ENCODE results near the gene CACFD1. TPM values are rescaled to one million over a fixed set of nuclear protein-coding genes. Genes with fewer than 3 reads are reported as not detected.

CACFD1 gene
- total and polyA plus RNA-seq, 2 donors (not counting 3 experiments of a cell fraction or from before 2014, with no cell fraction given) = 9.7 to 11.5 TPM

DNA sequence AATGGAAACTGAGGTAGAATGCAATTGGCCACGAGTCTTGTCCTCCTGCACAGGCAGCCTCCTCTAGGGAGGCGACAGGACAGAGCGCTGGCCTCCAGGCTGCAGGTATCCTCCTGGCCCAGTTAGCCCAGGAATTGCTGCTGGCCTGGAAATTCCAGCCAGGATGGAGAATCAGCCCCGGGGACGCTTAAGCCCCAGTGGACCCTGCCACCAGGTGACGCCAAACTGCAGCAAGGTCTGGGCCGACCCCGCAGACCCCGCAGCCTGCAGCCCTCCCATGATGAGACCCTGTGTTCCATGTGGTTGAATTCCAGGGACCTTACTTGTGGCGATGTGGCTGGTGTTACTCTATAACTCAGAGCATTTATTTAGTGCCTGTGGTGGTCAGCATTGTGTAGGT, 7.3 kb downstream of the CACFD1 start:
- no peak overlapping the region for H2AFZ ChIP-seq (ENCODE audit: low read depth, low read length)
- ChIA-PET CTCF (interaction anchor here (1.1 kb wide), 1 partner anchor 19 kb away, joined by 4 read pairs; no protein-coding TSS in a partner anchor), POLR2A (no interaction called here)
- H3K4me1 ChIP-seq (ENCODE audit: control insufficient read depth, extremely low read depth, insufficient read depth, low read length) = no peaks in the 10 kb centered on the region
- dilution Hi-C loops (cut with MboI; ENCODE audit: extremely low pct_ligation_motif_present, low sequenced_read_pairs) = no loop called here
- H3K9me3 ChIP-seq (replicated peaks; ENCODE audit: control insufficient read depth, insufficient read depth, low read length) = no peaks in the 10 kb centered on the region
- FAIRE-seq (no peak), DNase-seq (ENCODE audit: low read depth, low spot score) (no peak)
- peaks cover 0 to 5% of the 10 kb centered on the region in 2 experiments for H3K36me3 ChIP-seq (ENCODE audit: control insufficient read depth in 2 of 2, extremely low read depth in 1 of 2, insufficient read depth in 2 of 2, low read length in 2 of 2)
- H3K79me2 ChIP-seq (ENCODE audit: control insufficient read depth, insufficient read depth, low read length) = no peaks in the 10 kb centered on the region
- no peak overlapping the region for H3K4me3 ChIP-seq (replicated peaks in 1 of 3; ENCODE audit: insufficient read depth in 1 of 3, low read depth in 1 of 3, low read length in 3 of 3)
- H3K9ac ChIP-seq (replicated peaks; ENCODE audit: extremely low read depth, insufficient read depth, low read length) = no peak overlapping the region
- no peak overlapping the region for H3K27ac ChIP-seq (ENCODE audit: insufficient read depth, low read depth, low read length)
- H3K4me2 ChIP-seq (ENCODE audit: insufficient read depth, low read length) = no peak overlapping the region
- no peaks in the 10 kb centered on the region for H3K27me3 ChIP-seq (ENCODE audit: control insufficient read depth in 2 of 2, insufficient read depth in 2 of 2, low read length in 2 of 2)
- no peak for TF ChIP-seq POLR2AphosphoS5 (IDR thresholded peaks at IDR 0.05; ENCODE audit: insufficient read depth, low read depth, low read length)
- TF ChIP-seq FOS (IDR thresholded peaks at IDR 0.05; ENCODE audit: borderline replicate concordance, insufficient read depth, low read length) = no peak
- TF ChIP-seq GATA2 (IDR thresholded peaks at IDR 0.05; ENCODE audit: insufficient read depth, insufficient read length, low read depth, low read length) = no peak
- no peak for TF ChIP-seq JUN (IDR thresholded peaks at IDR 0.05; ENCODE audit: borderline replicate concordance, insufficient read depth, insufficient read length, low read depth)
- TF ChIP-seq POLR2A (IDR thresholded peaks at IDR 0.05; ENCODE audit: low read depth, low read length) = no peak
- TF ChIP-seq, protein P1, sequence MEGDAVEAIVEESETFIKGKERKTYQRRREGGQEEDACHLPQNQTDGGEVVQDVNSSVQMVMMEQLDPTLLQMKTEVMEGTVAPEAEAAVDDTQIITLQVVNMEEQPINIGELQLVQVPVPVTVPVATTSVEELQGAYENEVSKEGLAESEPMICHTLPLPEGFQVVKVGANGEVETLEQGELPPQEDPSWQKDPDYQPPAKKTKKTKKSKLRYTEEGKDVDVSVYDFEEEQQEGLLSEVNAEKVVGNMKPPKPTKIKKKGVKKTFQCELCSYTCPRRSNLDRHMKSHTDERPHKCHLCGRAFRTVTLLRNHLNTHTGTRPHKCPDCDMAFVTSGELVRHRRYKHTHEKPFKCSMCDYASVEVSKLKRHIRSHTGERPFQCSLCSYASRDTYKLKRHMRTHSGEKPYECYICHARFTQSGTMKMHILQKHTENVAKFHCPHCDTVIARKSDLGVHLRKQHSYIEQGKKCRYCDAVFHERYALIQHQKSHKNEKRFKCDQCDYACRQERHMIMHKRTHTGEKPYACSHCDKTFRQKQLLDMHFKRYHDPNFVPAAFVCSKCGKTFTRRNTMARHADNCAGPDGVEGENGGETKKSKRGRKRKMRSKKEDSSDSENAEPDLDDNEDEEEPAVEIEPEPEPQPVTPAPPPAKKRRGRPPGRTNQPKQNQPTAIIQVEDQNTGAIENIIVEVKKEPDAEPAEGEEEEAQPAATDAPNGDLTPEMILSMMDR (IDR thresholded peaks at IDR 0.05; ENCODE audit: extremely low read depth in 1 of 2, insufficient read depth in 1 of 2, low read depth in 1 of 2, low read length in 2 of 2) = no peak
- no peak for TF ChIP-seq EZH2 (IDR thresholded peaks at IDR 0.05; ENCODE audit: borderline replicate concordance, low read depth, low read length, severe bottlenecking)
- no peak for TF ChIP-seq MYC (IDR thresholded peaks at IDR 0.05; ENCODE audit: low read depth, low read length)
- TF ChIP-seq, protein P2, sequence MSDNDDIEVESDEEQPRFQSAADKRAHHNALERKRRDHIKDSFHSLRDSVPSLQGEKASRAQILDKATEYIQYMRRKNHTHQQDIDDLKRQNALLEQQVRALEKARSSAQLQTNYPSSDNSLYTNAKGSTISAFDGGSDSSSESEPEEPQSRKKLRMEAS (IDR thresholded peaks at IDR 0.05; ENCODE audit: insufficient read depth, insufficient read length) = no peak
- H4K20me1 ChIP-seq (replicated peaks; ENCODE audit: control insufficient read depth, extremely low read depth, insufficient read depth, low read length) = no peaks in the 10 kb centered on the region
- intact Hi-C loops (cut with micrococcal nuclease) = no loop called here
- BruUV-seq (replicated peaks) = no TSS peak
- no peaks in the 10 kb centered on the region for H3K9me1 ChIP-seq (replicated peaks; ENCODE audit: control insufficient read depth, extremely low read depth, insufficient read depth, low read length)

Measured in endothelial cell of umbilical vein (primary cell).